ENCODE measurements around the gene B4GALT1. TPM values are rescaled to one million over a fixed set of nuclear protein-coding genes. Genes with fewer than 3 reads are reported as not detected.

B4GALT1 gene
- polyA plus RNA-seq, 1 donor from 2014 or later = 55.1 TPM

GRCh38 chr9:33189331-33189791, 22.2 kb upstream of the B4GALT1 start:
- H3K27me3 Mint-ChIP-seq = peaks cover 7% of the 10 kb centered on the region
- H3K4me3 Mint-ChIP-seq = no peak overlapping the region
- peaks cover 0 to 7% (median 0%) of the 10 kb centered on the region in 3 donors for H3K4me1 Mint-ChIP-seq
- no peak overlapping the region for H3K27ac Mint-ChIP-seq
- H3K9me3 Mint-ChIP-seq = no peaks in the 10 kb centered on the region
- H3K36me3 Mint-ChIP-seq = peaks cover 4% of the 10 kb centered on the region

- H3K4me1 Mint-ChIP-seq = peaks cover 0 to 7% (median 0%) of the 10 kb centered on the region in 3 donors
- no peak overlapping the region for H3K27ac Mint-ChIP-seq
- no peak overlapping the region for H3K4me3 Mint-ChIP-seq
- peaks cover 3% of the 10 kb centered on the region for H3K36me3 Mint-ChIP-seq
- no peaks in the 10 kb centered on the region for H3K9me3 Mint-ChIP-seq
- peaks cover 7% of the 10 kb centered on the region for H3K27me3 Mint-ChIP-seq
Measured at GRCh38 chr9:33188711-33189110, 21.6 kb upstream of the B4GALT1 start.

- Mint-ChIP-seq H3K27ac (no peak overlapping the region), H3K9me3 (no peaks in the 10 kb centered on the region), H3K4me1 (peaks cover 0 to 7% (median 0%) of the 10 kb centered on the region in 3 donors), H3K36me3 (no peaks in the 10 kb centered on the region), H3K4me3 (no peak overlapping the region), H3K27me3 (peaks cover 7% of the 10 kb centered on the region)
Measured at GRCh38 chr9:33187519-33188218, 20.5 kb upstream of the B4GALT1 start.

- Mint-ChIP-seq H3K4me3 (no peak overlapping the region), H3K27me3 (peaks cover 9% of the 10 kb centered on the region), H3K27ac (peak overlapping the region in 1 of 3 donors; percentile 41), H3K4me1 (peaks cover 0 to 7% (median 0%) of the 10 kb centered on the region in 3 donors), H3K9me3 (no peaks in the 10 kb centered on the region), H3K36me3 (no peaks in the 10 kb centered on the region)
Measured at GRCh38 chr9:33186457-33187168, 19.5 kb upstream of the B4GALT1 start.

GRCh38 chr9:33185858-33186257, 18.7 kb upstream of the B4GALT1 start:
- no peaks in the 10 kb centered on the region for H3K36me3 Mint-ChIP-seq
- H3K27ac Mint-ChIP-seq = peak overlapping the region in 1 of 3 donors; percentile 41
- H3K4me3 Mint-ChIP-seq = no peak overlapping the region
- peaks cover 9% of the 10 kb centered on the region for H3K27me3 Mint-ChIP-seq
- peaks cover 0 to 7% (median 0%) of the 10 kb centered on the region in 3 donors for H3K4me1 Mint-ChIP-seq
- no peaks in the 10 kb centered on the region for H3K9me3 Mint-ChIP-seq

GRCh38 chr9:33185406-33185805, 18.3 kb upstream of the B4GALT1 start:
- no peak overlapping the region for H3K27ac Mint-ChIP-seq

GRCh38 chr9:33184963-33185362, 17.8 kb upstream of the B4GALT1 start:
- H3K36me3 Mint-ChIP-seq = no peaks in the 10 kb centered on the region
- H3K27ac Mint-ChIP-seq = no peak overlapping the region
- H3K27me3 Mint-ChIP-seq = peaks cover 9% of the 10 kb centered on the region
- no peak overlapping the region for H3K4me3 Mint-ChIP-seq
- no peaks in the 10 kb centered on the region for H3K9me3 Mint-ChIP-seq
- H3K4me1 Mint-ChIP-seq = peaks cover 0 to 7% (median 0%) of the 10 kb centered on the region in 3 donors

More at GRCh38 chr9:33185406-33185805, 18.3 kb upstream of the B4GALT1 start:
- H3K9me3 Mint-ChIP-seq = no peaks in the 10 kb centered on the region
- no peaks in the 10 kb centered on the region for H3K36me3 Mint-ChIP-seq
- peaks cover 9% of the 10 kb centered on the region for H3K27me3 Mint-ChIP-seq
- H3K4me3 Mint-ChIP-seq = no peak overlapping the region
- H3K4me1 Mint-ChIP-seq = peaks cover 0 to 7% (median 0%) of the 10 kb centered on the region in 3 donors

GRCh38 chr9:33182519-33182918, 15.4 kb upstream of the B4GALT1 start:
- Mint-ChIP-seq H3K4me3 (no peak overlapping the region), H3K4me1 (peaks cover 0 to 8% (median 0%) of the 10 kb centered on the region in 3 donors), H3K27me3 (peaks cover 2% of the 10 kb centered on the region), H3K36me3 (no peaks in the 10 kb centered on the region), H3K27ac (no peak overlapping the region), H3K9me3 (no peaks in the 10 kb centered on the region)

- no peaks in the 10 kb centered on the region for H3K36me3 Mint-ChIP-seq
- no peak overlapping the region for H3K4me3 Mint-ChIP-seq
- no peak overlapping the region for H3K27ac Mint-ChIP-seq
- peaks cover 0 to 1% (median 0%) of the 10 kb centered on the region in 3 donors for H3K4me1 Mint-ChIP-seq
- peaks cover 2% of the 10 kb centered on the region for H3K27me3 Mint-ChIP-seq
- no peaks in the 10 kb centered on the region for H3K9me3 Mint-ChIP-seq
Measured at GRCh38 chr9:33180526-33181184, 13.5 kb upstream of the B4GALT1 start.

- Mint-ChIP-seq H3K27ac (no peak overlapping the region), H3K27me3 (peaks cover 2% of the 10 kb centered on the region), H3K9me3 (no peaks in the 10 kb centered on the region), H3K36me3 (no peaks in the 10 kb centered on the region), H3K4me3 (no peak overlapping the region), H3K4me1 (peaks cover 0 to 1% (median 0%) of the 10 kb centered on the region in 3 donors)
Measured at GRCh38 chr9:33178972-33179697, 12.0 kb upstream of the B4GALT1 start.

- Mint-ChIP-seq H3K4me3 (no peak overlapping the region), H3K27ac (no peak overlapping the region), H3K36me3 (no peaks in the 10 kb centered on the region), H3K9me3 (no peaks in the 10 kb centered on the region), H3K27me3 (peaks cover 2% of the 10 kb centered on the region), H3K4me1 (peaks cover 0 to 1% (median 0%) of the 10 kb centered on the region in 3 donors)
Measured at GRCh38 chr9:33177639-33178038, 10.5 kb upstream of the B4GALT1 start.

GRCh38 chr9:33177086-33177485, 9.9 kb upstream of the B4GALT1 start:
- Mint-ChIP-seq H3K27ac (no peak overlapping the region), H3K9me3 (no peaks in the 10 kb centered on the region), H3K4me1 (peaks cover 0 to 1% (median 0%) of the 10 kb centered on the region in 3 donors), H3K4me3 (no peak overlapping the region), H3K27me3 (peaks cover 1% of the 10 kb centered on the region), H3K36me3 (no peaks in the 10 kb centered on the region)

GRCh38 chr9:33175649-33176325, 8.7 kb upstream of the B4GALT1 start:
- peaks cover 0 to 4% (median 1%) of the 10 kb centered on the region in 3 donors for H3K4me1 Mint-ChIP-seq

More at GRCh38 chr9:33175649-33176325, 8.7 kb upstream of the B4GALT1 start:
- Mint-ChIP-seq H3K9me3 (no peaks in the 10 kb centered on the region), H3K36me3 (no peaks in the 10 kb centered on the region), H3K27me3 (no peaks in the 10 kb centered on the region), H3K27ac (no peak overlapping the region), H3K4me3 (no peak overlapping the region)
